H9 (cell line): ENCODE results near the gene CSNK1G1. TPM values are rescaled to one million over a fixed set of nuclear protein-coding genes. Genes with fewer than 3 reads are reported as not detected.

Experiments used
- DNase-seq: peaks from one replicate; pipeline ENCODE4 v3.0.0-alpha.2; 2017
- H2AFZ ChIP-seq: one replicate; pipeline ENCODE4 v1.6.1; 2013; ENCODE audit warnings: mild to moderate bottlenecking, low read length, control low read depth, moderate library complexity
- H2AK5ac ChIP-seq: 2 replicates; pipeline ENCODE4 v1.6.1; 2013; ENCODE audit warnings: low read length, control low read depth, mixed read lengths; ENCODE audit not compliant: insufficient read length
- H2BK120ac ChIP-seq: one replicate; pipeline ENCODE4 v1.6.1; 2013; ENCODE audit warnings: low read depth, mild to moderate bottlenecking, low read length, control low read depth, inconsistent platforms; ENCODE audit not compliant: poor library complexity, severe bottlenecking
- H2BK12ac ChIP-seq: 2 replicates; pipeline ENCODE4 v1.6.1; 2013; ENCODE audit warnings: low read length, control low read depth, mixed read lengths, low read depth; ENCODE audit not compliant: insufficient read length
- H2BK15ac ChIP-seq: 2 replicates; pipeline ENCODE4 v1.6.1; 2013; ENCODE audit warnings: low read depth, low read length, control low read depth
- H2BK20ac ChIP-seq: one replicate; pipeline ENCODE4 v1.6.1; 2013; ENCODE audit warnings: low read depth, mild to moderate bottlenecking, low read length, control low read depth, inconsistent platforms; ENCODE audit not compliant: poor library complexity, severe bottlenecking
- H2BK5ac ChIP-seq: 2 replicates; pipeline ENCODE4 v1.6.1; 2013; ENCODE audit warnings: low read length, control low read depth, mixed read lengths; ENCODE audit not compliant: insufficient read length
- H3K14ac ChIP-seq: 2 replicates; pipeline ENCODE4 v1.6.1; 2013; ENCODE audit warnings: low read length, control low read depth; ENCODE audit not compliant: insufficient read depth
- H3K18ac ChIP-seq: 2 replicates; pipeline ENCODE4 v1.6.1; 2013; ENCODE audit warnings: low read depth, mild to moderate bottlenecking, mixed read lengths, low read length, control low read depth; ENCODE audit not compliant: insufficient read length
- H3K23ac ChIP-seq: 2 replicates; pipeline ENCODE4 v1.6.1; 2013; ENCODE audit warnings: low read length, control low read depth, mixed read lengths, low read depth; ENCODE audit not compliant: insufficient read length
- H3K23me2 ChIP-seq: 2 replicates; pipeline ENCODE4 v1.6.1; 2013; ENCODE audit warnings: low read depth, mild to moderate bottlenecking, mixed read lengths, low read length, control low read depth; ENCODE audit not compliant: insufficient read length, poor library complexity, severe bottlenecking
- H3K27ac ChIP-seq: 2 replicates; pipeline ENCODE4 v1.5.1; 2013; ENCODE audit warnings: low read length, control low read depth, mixed read lengths, low read depth; ENCODE audit not compliant: insufficient read length
- H3K27me3 ChIP-seq: 2 replicates; pipeline ENCODE4 v1.6.1; 2013; ENCODE audit warnings: low read length, control low read depth, inconsistent platforms; ENCODE audit not compliant: insufficient read depth
- H3K4ac ChIP-seq: 2 replicates; pipeline ENCODE4 v1.6.1; 2013; ENCODE audit warnings: low read depth, mild to moderate bottlenecking, control low read depth, inconsistent platforms, low read length, moderate library complexity
- H3K4me1 ChIP-seq: 2 replicates; pipeline ENCODE4 v1.6.1; 2013; ENCODE audit warnings: low read length, control low read depth, inconsistent platforms; ENCODE audit not compliant: insufficient read depth
- H3K4me2 ChIP-seq: 2 replicates; pipeline ENCODE4 v1.6.1; 2013; ENCODE audit warnings: low read length, control low read depth, mixed read lengths; ENCODE audit not compliant: insufficient read length, insufficient read depth
- H3K56ac ChIP-seq: 2 replicates; pipeline ENCODE4 v1.6.1; 2013; ENCODE audit warnings: low read depth, mild to moderate bottlenecking, mixed read lengths, low read length, control low read depth; ENCODE audit not compliant: insufficient read length
- H3K79me1 ChIP-seq: 2 replicates; pipeline ENCODE4 v1.6.1; 2013; ENCODE audit warnings: low read depth, mild to moderate bottlenecking, moderate library complexity, low read length, control low read depth, inconsistent platforms; ENCODE audit not compliant: insufficient read depth, poor library complexity, severe bottlenecking
- H3K79me2 ChIP-seq: 2 replicates; pipeline ENCODE4 v1.6.1; 2013; ENCODE audit warnings: low read length, control low read depth, inconsistent platforms; ENCODE audit not compliant: insufficient read depth
- H3K9ac ChIP-seq: 2 replicates; pipeline ENCODE4 v1.6.1; 2013; ENCODE audit warnings: low read length, control low read depth, mixed read lengths; ENCODE audit not compliant: insufficient read length; ENCODE audit errors: extremely low read depth
- H3K9me3 ChIP-seq: one replicate; pipeline ENCODE4 v1.6.1; 2013; ENCODE audit warnings: low read depth, low read length, inconsistent platforms; ENCODE audit not compliant: control insufficient read depth
- H3T11ph ChIP-seq: one replicate; pipeline ENCODE4 v1.6.1; 2013; ENCODE audit warnings: mild to moderate bottlenecking, low read length, control low read depth, inconsistent platforms
- H4K20me1 ChIP-seq: one replicate; pipeline ENCODE4 v1.6.1; 2013; ENCODE audit not compliant: control insufficient read depth, insufficient read length, insufficient read depth
- H4K5ac ChIP-seq: 2 replicates; pipeline ENCODE4 v1.6.1; 2013; ENCODE audit warnings: low read depth, mild to moderate bottlenecking, mixed read lengths, low read length, control low read depth; ENCODE audit not compliant: insufficient read length
- H4K8ac ChIP-seq: replicated peaks from 2 replicates; pipeline ENCODE4 v1.6.1; 2013; ENCODE audit warnings: low read length, control low read depth, mixed read lengths, low read depth; ENCODE audit not compliant: insufficient read length
- H4K91ac ChIP-seq: 2 replicates; pipeline ENCODE4 v1.6.1; 2013; ENCODE audit warnings: low read depth, mild to moderate bottlenecking, moderate library complexity, mixed read lengths, low read length, control low read depth; ENCODE audit not compliant: insufficient read length
- H3K27ac Mint-ChIP-seq, 3 experiments: 2 replicates in 2 of 3; 3 replicates in 1 of 3; pipeline ENCODE4 v1.8.0; 2020 to 2021; ENCODE audit warnings: mixed read lengths in 3 of 3, mild to moderate bottlenecking in 1 of 3, moderate library complexity in 1 of 3
- H3K27me3 Mint-ChIP-seq: 2 replicates; pipeline ENCODE4 v1.8.0; 2021; ENCODE audit warnings: low read depth, mild to moderate bottlenecking, moderate library complexity, mixed read lengths
- H3K36me3 Mint-ChIP-seq, 3 experiments: 2 replicates in 2 of 3; 3 replicates in 1 of 3; pipeline ENCODE4 v1.8.0; 2020 to 2021; ENCODE audit warnings: low read depth in 3 of 3, mixed read lengths in 3 of 3; ENCODE audit not compliant: insufficient read depth in 1 of 3
- H3K4me1 Mint-ChIP-seq, 2 experiments: 2 replicates each; pipeline ENCODE4 v1.8.0; 2020; ENCODE audit warnings: mixed read lengths in 2 of 2
- H3K4me3 Mint-ChIP-seq, 2 experiments: 2 replicates in 1 of 2; 3 replicates in 1 of 2; pipeline ENCODE4 v1.8.0; 2020 to 2021; ENCODE audit warnings: mild to moderate bottlenecking in 2 of 2, mixed read lengths in 2 of 2, moderate library complexity in 1 of 2
- H3K9me3 Mint-ChIP-seq, 2 experiments: 2 replicates in 1 of 2; 3 replicates in 1 of 2; pipeline ENCODE4 v1.8.0; 2020; ENCODE audit warnings: mild to moderate bottlenecking in 2 of 2, mixed read lengths in 2 of 2, moderate library complexity in 1 of 2
- WGBS: extraction: QIAGEN DNeasy Blood & Tissue Kit; methylation state at CpG from one replicate; pipeline ENCODE4 v1.1.7; 2013; ENCODE audit warnings: missing lambda C conversion rate, low lambda C conversion rate, mixed read lengths; ENCODE audit not compliant: insufficient read length; ENCODE audit errors: extremely low coverage; 5-methylcytosine and 5-hydroxymethylcytosine counted together
- total RNA-seq: library from RNA; stranded (reverse); gene quantifications from 2 replicates; pipeline ENCODE4 v1.2.1, GENCODE V29; 2021
- TF ChIP-seq, protein P1 (sequence below): fragments of 200-600 bp; sonication (generic); conservative IDR thresholded peaks from 3 replicates; pipeline ENCODE4 v1.8.0; 2021; ENCODE audit warnings: antibody characterized with exemption, mild to moderate bottlenecking

The CSNK1G1 gene
- total RNA-seq, 1 experiment from 2014 or later: 17.1 TPM

DNA sequence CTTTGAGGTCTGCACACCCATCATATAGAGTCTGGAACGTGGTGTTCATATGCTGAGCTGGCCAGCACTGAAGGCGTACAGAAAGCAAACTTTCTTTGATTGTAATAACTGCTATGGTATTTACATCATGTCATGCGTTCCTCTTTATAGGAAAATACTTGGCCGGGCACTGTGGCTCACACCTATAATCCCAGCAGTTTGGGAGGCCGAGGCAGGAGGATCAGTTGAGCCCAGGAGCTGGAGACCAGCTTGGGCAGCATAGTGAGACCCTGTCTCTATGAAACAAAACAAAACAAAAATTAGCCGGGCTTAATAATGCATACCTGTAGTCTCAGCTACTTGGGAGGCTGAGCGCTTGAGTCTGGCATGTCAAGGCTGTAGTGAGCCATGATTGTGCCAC is 207.8 kb downstream of the CSNK1G1 start:
- DNase-seq: no peak
- H3K23ac ChIP-seq: no peak overlapping the region
- H3K4me3 Mint-ChIP-seq: no peak overlapping the region

More for the DNA sequence above, 207.8 kb downstream of the CSNK1G1 start:
- Mint-ChIP-seq H3K4me1 (peaks cover 12 to 15% of the 10 kb centered on the region in 2 experiments), H3K9me3 (no peaks in the 10 kb centered on the region), H3K36me3 (peaks cover 0 to 3% (median 0%) of the 10 kb centered on the region in 3 experiments; a peak in 4 of 7 replicates), H3K27me3 (peaks cover 20% of the 10 kb centered on the region), H3K27ac (no peak overlapping the region)
- Histone ChIP-seq H3T11ph (no peak overlapping the region), H4K5ac (no peak overlapping the region), H3K9ac (no peak overlapping the region), H3K27ac (no peak overlapping the region), H3K79me1 (no peaks in the 10 kb centered on the region), H3K79me2 (no peaks in the 10 kb centered on the region), H3K9me3 (no peaks in the 10 kb centered on the region), H4K91ac (no peak overlapping the region), H3K4me1 (no peaks in the 10 kb centered on the region), H4K8ac (no peak overlapping the region), H2BK12ac (no peak overlapping the region), H3K56ac (no peak overlapping the region), H3K18ac (no peak overlapping the region), H3K23me2 (peaks cover 6% of the 10 kb centered on the region), H3K4ac (no peak overlapping the region), H4K20me1 (no peaks in the 10 kb centered on the region), H3K4me2 (no peak overlapping the region), H3K14ac (no peak overlapping the region), H2AK5ac (no peak overlapping the region), H2BK20ac (no peak overlapping the region), H2AFZ (no peak overlapping the region), H2BK5ac (no peak overlapping the region), H3K27me3 (no peaks in the 10 kb centered on the region), H2BK120ac (no peak overlapping the region), H2BK15ac (no peak overlapping the region)
- WGBS: no CpG with 5 or more reads among the region's 7 CpGs
- TF ChIP-seq, protein P1, sequence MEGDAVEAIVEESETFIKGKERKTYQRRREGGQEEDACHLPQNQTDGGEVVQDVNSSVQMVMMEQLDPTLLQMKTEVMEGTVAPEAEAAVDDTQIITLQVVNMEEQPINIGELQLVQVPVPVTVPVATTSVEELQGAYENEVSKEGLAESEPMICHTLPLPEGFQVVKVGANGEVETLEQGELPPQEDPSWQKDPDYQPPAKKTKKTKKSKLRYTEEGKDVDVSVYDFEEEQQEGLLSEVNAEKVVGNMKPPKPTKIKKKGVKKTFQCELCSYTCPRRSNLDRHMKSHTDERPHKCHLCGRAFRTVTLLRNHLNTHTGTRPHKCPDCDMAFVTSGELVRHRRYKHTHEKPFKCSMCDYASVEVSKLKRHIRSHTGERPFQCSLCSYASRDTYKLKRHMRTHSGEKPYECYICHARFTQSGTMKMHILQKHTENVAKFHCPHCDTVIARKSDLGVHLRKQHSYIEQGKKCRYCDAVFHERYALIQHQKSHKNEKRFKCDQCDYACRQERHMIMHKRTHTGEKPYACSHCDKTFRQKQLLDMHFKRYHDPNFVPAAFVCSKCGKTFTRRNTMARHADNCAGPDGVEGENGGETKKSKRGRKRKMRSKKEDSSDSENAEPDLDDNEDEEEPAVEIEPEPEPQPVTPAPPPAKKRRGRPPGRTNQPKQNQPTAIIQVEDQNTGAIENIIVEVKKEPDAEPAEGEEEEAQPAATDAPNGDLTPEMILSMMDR: no peak
